K562 (cell line): Measurements from ENCODE around the gene ABCA13.

Experiments
- ARID3B ChIP-seq: fragments of 250-450 bp; sonication (Bioruptor Pico); IDR thresholded peaks from 2 replicates; pipeline ENCODE4 v1.4.0; 2020; ENCODE audit warnings: borderline replicate concordance
- ATF3 ChIP-seq, 2 experiments: fragments of 450-650 bp in 1 of 2; sonication (generic) in 1 of 2; formaldehyde crosslinking in 1 of 2; IDR thresholded peaks in 1 of 2; conservative IDR thresholded peaks in 1 of 2; 2 replicates each; pipeline versions ENCODE4 v1.6.1 to v1.8.1; 2016 to 2023; ENCODE audit warnings: mild to moderate bottlenecking in 2 of 2, moderate library complexity in 2 of 2, inconsistent platforms in 1 of 2, missing genetic modification reagents in 1 of 2
- BMI1 ChIP-seq: fragments of 150-350 bp; IDR thresholded peaks from 2 replicates; pipeline ENCODE4 v1.6.1; 2014; ENCODE audit warnings: low read length
- CCAR2 ChIP-seq: fragments of 200-400 bp; formaldehyde crosslinking; IDR thresholded peaks from 2 replicates; pipeline ENCODE4 v1.6.1; 2017; ENCODE audit warnings: mild to moderate bottlenecking, low read depth, low read length
- CTCF ChIP-seq, 3 experiments: IDR thresholded peaks in 2 of 3; conservative IDR thresholded peaks in 1 of 3; 2 replicates each; pipeline ENCODE4 v1.5.1; 2011 to 2012; ENCODE audit warnings: low read length in 3 of 3, mild to moderate bottlenecking in 3 of 3, control low read depth in 2 of 3, improper control_type of control experiment in 1 of 3, inconsistent platforms in 1 of 3, low read depth in 1 of 3, mixed read lengths in 1 of 3, moderate library complexity in 1 of 3; ENCODE audit not compliant: insufficient read depth in 2 of 3
- ESRRA ChIP-seq: fragments of 450-650 bp; IDR thresholded peaks from 2 replicates; pipeline ENCODE4 v1.6.1; 2014; ENCODE audit warnings: low read depth, mild to moderate bottlenecking, moderate library complexity, borderline replicate concordance
- NFYB ChIP-seq: IDR thresholded peaks from 2 replicates; pipeline ENCODE4 v1.6.1; 2011; ENCODE audit warnings: mild to moderate bottlenecking, moderate library complexity; ENCODE audit not compliant: insufficient read length; ENCODE audit errors: extremely low read depth
- ZKSCAN1 ChIP-seq: fragments of 150-350 bp; IDR thresholded peaks from 2 replicates; pipeline ENCODE4 v1.6.1; 2016; ENCODE audit warnings: low read depth, low read length
- ZNF280B ChIP-seq: fragments of 250-450 bp; sonication (Bioruptor Pico); IDR thresholded peaks from 2 replicates; pipeline ENCODE4 v1.5.1; 2021; ENCODE audit warnings: mild to moderate bottlenecking

GRCh38 chr7:48390388-48391327 is 219.4 kb downstream of the ABCA13 start:
- TF ChIP-seq ZKSCAN1 = no peak
- no peak for TF ChIP-seq ATF3 (IDR thresholded peaks at IDR 0.05)
- TF ChIP-seq ATF3 (CRISPR knock-in tag; conservative IDR thresholded peaks at IDR 0.05) = no peak
- TF ChIP-seq BMI1 = no peak
- TF ChIP-seq ZNF280B = no peak
- TF ChIP-seq ESRRA = no peak
- no peak for TF ChIP-seq CCAR2
- no peak for TF ChIP-seq CTCF (IDR thresholded peaks at IDR 0.05 in 2 of 3, conservative IDR thresholded peaks at IDR 0.05 in 1 of 3; ENCODE audit: insufficient read depth in 2 of 3, low read depth in 1 of 3, low read length in 3 of 3)
- no peak for TF ChIP-seq NFYB
- TF ChIP-seq ARID3B (CRISPR knock-in tag) = no peak
